ENCODE measurements around the gene IMMP2L.

DNA sequence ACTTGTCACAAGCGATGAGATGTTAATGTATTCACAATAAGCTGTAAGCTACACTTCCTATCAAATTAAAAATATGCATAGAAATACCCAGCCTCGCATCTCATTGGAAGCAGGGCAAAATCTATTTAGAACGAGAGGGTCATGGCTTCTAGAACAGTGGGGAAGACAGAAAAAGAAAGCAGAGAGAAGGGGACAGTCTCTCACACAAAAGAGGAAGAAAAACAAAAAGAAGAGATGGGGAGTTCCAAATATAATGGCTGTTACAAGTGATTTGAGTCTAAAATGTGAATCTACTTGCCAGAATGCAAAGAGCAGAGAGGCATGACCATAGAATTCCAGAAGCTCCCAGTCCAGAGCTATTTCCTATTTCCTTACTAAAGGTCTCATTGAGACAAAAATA is 457.6 kb downstream of the IMMP2L start:
- TF ChIP-seq POLR2A (IDR thresholded peaks at IDR 0.05): no peak
- TF ChIP-seq, protein P1, sequence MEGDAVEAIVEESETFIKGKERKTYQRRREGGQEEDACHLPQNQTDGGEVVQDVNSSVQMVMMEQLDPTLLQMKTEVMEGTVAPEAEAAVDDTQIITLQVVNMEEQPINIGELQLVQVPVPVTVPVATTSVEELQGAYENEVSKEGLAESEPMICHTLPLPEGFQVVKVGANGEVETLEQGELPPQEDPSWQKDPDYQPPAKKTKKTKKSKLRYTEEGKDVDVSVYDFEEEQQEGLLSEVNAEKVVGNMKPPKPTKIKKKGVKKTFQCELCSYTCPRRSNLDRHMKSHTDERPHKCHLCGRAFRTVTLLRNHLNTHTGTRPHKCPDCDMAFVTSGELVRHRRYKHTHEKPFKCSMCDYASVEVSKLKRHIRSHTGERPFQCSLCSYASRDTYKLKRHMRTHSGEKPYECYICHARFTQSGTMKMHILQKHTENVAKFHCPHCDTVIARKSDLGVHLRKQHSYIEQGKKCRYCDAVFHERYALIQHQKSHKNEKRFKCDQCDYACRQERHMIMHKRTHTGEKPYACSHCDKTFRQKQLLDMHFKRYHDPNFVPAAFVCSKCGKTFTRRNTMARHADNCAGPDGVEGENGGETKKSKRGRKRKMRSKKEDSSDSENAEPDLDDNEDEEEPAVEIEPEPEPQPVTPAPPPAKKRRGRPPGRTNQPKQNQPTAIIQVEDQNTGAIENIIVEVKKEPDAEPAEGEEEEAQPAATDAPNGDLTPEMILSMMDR (IDR thresholded peaks at IDR 0.05): no peak
